ENCODE data around the gene ARL9. TPM values are rescaled to one million over a fixed set of nuclear protein-coding genes. Genes with fewer than 3 reads are reported as not detected.
A peak's percentile ranks its signal among the peaks of the same experiment; 100 is the strongest.

Gene ARL9
- total and polyA plus RNA-seq, 8 donors, result 0.25 to 0.55 (median 0.50) TPM; not detected in 5

GRCh38 chr4:56480691-56481090 lies 24.9 kb upstream of the ARL9 start:
- intact Hi-C loops (cut with DNase I; ENCODE audit: low total_unique reads), result no loop called here
- Histone ChIP-seq H3K4me1 (no peaks in the 10 kb centered on the region), H3K9me3 (no peaks in the 10 kb centered on the region), H3K4me3 (no peak overlapping the region), H3K27me3 (no peaks in the 10 kb centered on the region), H3K27ac (no peak overlapping the region), H3K36me3 (peaks cover 37 to 100% (median 99%) of the 10 kb centered on the region in 4 donors)
- WGBS, 5 donors, result 87 to 93% (median 90%) methylated on average over 3 of the region's 3 CpGs
- TF ChIP-seq POLR2A (IDR thresholded peaks at IDR 0.05) (no peak), POLR2AphosphoS5 (IDR thresholded peaks at IDR 0.05) (no peak), EP300 (IDR thresholded peaks at IDR 0.05) (no peak), CTCF (IDR thresholded peaks at IDR 0.05) (no peak)
- no peak for DNase-seq

- intact Hi-C loops (cut with DNase I; ENCODE audit: low total_unique reads), result no loop called here
- H3K27me3 ChIP-seq, result no peaks in the 10 kb centered on the region
Observed at GRCh38 chr4:56496241-56496640, 9.3 kb upstream of the ARL9 start.

GRCh38 chr4:56511098-56511497 lies 5.5 kb downstream of the ARL9 start:
- H3K4me1 ChIP-seq, result peaks cover 4 to 6% (median 5%) of the 10 kb centered on the region in 4 donors
- H3K36me3 ChIP-seq, result no peaks in the 10 kb centered on the region
- no peak for TF ChIP-seq CTCF (IDR thresholded peaks at IDR 0.05)
- TF ChIP-seq POLR2AphosphoS5 (IDR thresholded peaks at IDR 0.05), result no peak
- no peak for TF ChIP-seq EP300 (IDR thresholded peaks at IDR 0.05)
- TF ChIP-seq POLR2A (IDR thresholded peaks at IDR 0.05), result no peak
- intact Hi-C loops (cut with DNase I; ENCODE audit: low total_unique reads), result no loop called here
- peak in 1 of 2 donors; percentile 77 for DNase-seq
- no peak overlapping the region for H3K4me3 ChIP-seq
- H3K9me3 ChIP-seq, result no peaks in the 10 kb centered on the region
- no peaks in the 10 kb centered on the region for H3K27me3 ChIP-seq
- H3K27ac ChIP-seq, result no peak overlapping the region

More at GRCh38 chr4:56496241-56496640, 9.3 kb upstream of the ARL9 start:
- H3K4me1 ChIP-seq, result no peaks in the 10 kb centered on the region
- no peak overlapping the region for H3K4me3 ChIP-seq
- H3K27ac ChIP-seq, result no peak overlapping the region
- no peaks in the 10 kb centered on the region for H3K9me3 ChIP-seq
- TF ChIP-seq POLR2AphosphoS5 (IDR thresholded peaks at IDR 0.05) (no peak), EP300 (IDR thresholded peaks at IDR 0.05) (no peak), POLR2A (IDR thresholded peaks at IDR 0.05) (no peak), CTCF (IDR thresholded peaks at IDR 0.05) (no peak)
- peaks cover 33 to 100% (median 97%) of the 10 kb centered on the region in 4 donors for H3K36me3 ChIP-seq
- no peak for DNase-seq
- WGBS, 5 donors, result 84 to 96% (median 95%) methylated on average over 1 of the region's 1 CpG

- TF ChIP-seq EP300 (IDR thresholded peaks at IDR 0.05) (no peak), CTCF (IDR thresholded peaks at IDR 0.05) (no peak)
- no peaks in the 10 kb centered on the region for H3K4me1 ChIP-seq
- 89 to 100% (median 93%) methylated on average over 1 of the region's 1 CpG for WGBS, 5 donors
- H3K4me3 ChIP-seq, result no peak overlapping the region
- intact Hi-C loops (cut with DNase I; ENCODE audit: low total_unique reads), result no loop called here
- no peak overlapping the region for H3K27ac ChIP-seq
- no peaks in the 10 kb centered on the region for H3K36me3 ChIP-seq
- no peak for DNase-seq
- H3K9me3 ChIP-seq, result no peaks in the 10 kb centered on the region
- no peaks in the 10 kb centered on the region for H3K27me3 ChIP-seq
Observed at GRCh38 chr4:56512166-56512565, 6.6 kb downstream of the ARL9 start.
